GM21576 (cell line): ENCODE results near the gene SNCAIP.
A peak's percentile ranks its signal among the peaks of the same experiment; 100 is the strongest.
"Not testable (repeated sequence)": the region's sequence is repeated elsewhere in the genome, so short reads cannot be mapped to it uniquely, and the experiment has no call there.

Experiments
- ATAC-seq: cut with Tn5 transposase; IDR thresholded peaks from one replicate; pipeline ENCODE4 v1.9.1; 2021; ENCODE audit warnings: mild to moderate bottlenecking, moderate library complexity; ENCODE audit not compliant: unreplicated experiment

SNCAIP gene

DNA sequence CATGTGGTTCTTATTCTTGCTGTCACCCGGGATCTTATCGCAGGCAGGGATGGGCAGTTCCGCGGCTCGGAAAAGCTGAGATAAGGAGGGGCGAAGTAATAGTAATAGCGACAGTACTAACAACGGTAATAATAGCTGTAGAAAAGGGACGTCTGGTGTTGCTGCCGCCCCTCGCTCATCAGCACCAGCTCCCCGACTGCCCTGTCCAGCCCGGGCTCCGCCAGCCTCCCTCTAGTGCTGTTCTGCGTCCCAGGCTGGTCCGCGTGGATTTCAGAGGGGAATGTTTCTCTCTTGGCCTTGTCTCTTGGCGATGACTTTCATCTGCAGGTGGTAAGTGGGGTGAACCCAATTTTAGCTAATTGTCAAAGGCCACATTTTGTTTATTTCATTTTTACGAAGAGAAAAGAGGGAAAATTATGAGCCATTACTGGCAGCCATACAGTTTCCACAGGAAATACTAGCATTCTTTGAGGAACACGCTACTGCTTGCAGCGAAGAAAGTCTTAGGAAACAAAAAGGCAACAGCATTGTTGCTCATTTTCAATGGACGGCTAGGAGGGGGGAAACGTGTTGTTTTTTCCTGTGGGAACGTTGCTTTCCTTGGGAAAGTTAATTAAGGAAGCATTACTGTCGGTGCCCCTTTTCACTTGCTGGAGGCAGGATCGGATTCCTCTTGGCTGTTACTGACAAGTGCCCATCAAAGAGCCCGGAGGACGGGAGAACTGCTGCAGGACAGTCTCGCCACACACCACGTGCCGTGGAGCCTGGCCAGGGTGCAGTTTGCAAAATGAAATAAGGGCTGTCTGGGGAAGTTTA is 762 bp downstream of the SNCAIP start:
- ATAC-seq: peak; percentile 18

- ATAC-seq: no peak
These were observed 2.0 kb downstream of the SNCAIP start for GRCh38 chr5:122314036-122314435.

DNA sequence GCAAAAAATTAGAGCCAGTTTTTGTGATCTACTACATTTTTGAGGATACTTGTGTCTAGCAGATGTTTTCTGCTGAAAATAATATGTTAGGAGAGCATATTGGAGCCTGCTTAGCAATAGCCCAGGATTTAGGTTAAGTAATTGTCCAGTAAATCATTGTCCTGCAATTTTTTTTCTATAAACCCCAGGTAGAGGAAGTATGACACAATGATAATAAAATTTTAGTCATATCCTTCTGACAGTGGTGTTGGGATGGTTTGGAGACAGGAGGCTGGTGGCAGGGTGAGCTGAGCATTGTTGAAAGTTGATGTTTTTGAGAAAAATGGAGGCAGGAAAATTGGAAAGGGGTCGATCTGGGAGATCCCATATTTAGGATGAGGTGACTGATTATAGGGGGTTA is 3.5 kb downstream of the SNCAIP start:
- no peak for ATAC-seq

DNA sequence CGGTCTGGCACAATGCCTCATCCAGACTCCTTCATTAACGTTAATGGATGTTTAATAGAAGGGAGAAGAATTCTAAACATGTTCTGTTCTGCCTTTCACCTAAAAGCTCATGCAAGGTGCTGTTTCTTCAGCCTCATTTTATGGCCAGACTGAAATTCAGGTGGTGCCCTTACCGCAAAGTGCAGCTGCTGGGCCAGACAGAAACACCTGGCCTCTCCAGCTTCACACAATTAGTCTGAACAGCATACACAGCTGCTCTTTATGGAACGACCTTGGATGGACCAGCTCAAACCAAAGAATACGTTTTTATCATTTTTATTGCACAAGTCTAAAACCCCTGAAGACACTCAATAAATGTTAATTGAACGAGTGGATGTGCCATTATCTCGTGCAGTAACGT is 4.6 kb downstream of the SNCAIP start:
- ATAC-seq: no peak

DNA sequence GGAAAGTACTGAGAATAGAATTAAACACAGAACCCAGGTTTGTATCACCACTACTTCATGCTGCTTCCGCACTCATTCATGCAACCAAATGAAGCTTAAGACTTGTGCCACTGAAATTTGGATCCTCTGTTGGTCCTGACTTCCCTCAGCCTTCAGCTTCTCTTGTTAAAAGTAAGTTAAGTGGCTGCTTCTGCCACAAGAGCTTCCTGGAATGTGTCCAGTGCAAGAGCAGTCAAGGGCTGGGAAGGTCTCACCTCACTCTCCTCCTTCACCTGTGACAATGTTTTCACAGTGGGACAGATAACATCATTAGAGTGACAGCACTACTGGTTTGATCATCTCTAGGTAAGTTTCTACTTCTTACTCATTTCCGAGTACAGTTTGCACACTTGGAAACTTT is 7.9 kb downstream of the SNCAIP start:
- ATAC-seq: no peak

- no peak for ATAC-seq
These were observed 9.9 kb downstream of the SNCAIP start for GRCh38 chr5:122321921-122322320.

- no peak for ATAC-seq
These were observed 10.9 kb downstream of the SNCAIP start for GRCh38 chr5:122322801-122323548.

GRCh38 chr5:122323738-122324137 is 11.7 kb downstream of the SNCAIP start:
- no peak for ATAC-seq

DNA sequence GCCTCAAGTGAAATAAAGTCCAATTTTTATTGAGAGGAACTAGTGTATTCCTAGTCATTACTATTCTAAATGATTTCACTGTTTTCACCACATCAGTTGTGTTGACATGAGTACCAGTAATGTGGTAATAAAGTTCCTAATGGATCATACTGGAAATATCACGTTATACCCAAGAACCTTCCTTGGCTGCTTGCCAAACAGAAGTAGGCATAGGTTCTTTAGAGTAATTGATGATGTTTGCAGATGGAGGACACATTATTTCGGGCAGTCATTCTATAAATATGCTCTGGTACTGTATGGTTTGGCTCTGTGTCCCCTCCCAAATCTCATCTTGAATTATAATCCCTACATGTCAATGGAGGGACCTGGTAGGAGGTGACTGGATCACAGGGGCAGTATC is 15.1 kb downstream of the SNCAIP start:
- ATAC-seq: no peak

DNA sequence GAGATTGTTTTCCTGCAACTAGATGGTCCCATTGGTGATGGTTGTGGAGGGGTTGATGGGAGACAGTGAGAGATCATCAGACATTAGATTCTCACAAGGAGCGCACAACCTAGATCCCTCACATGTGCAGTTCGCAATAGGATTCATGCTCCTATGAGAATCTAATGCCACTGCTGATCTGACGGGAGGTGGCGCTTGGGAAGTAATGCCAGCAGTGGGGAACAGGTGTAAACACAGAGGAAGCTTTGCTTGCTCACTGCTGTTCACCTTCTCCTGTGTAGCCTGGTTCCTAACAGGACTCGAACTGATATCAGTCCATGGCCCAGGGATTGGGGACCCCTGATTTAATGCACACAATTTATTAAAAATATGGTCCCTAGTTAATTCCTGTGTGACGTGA is 18.8 kb downstream of the SNCAIP start:
- no peak for ATAC-seq

DNA sequence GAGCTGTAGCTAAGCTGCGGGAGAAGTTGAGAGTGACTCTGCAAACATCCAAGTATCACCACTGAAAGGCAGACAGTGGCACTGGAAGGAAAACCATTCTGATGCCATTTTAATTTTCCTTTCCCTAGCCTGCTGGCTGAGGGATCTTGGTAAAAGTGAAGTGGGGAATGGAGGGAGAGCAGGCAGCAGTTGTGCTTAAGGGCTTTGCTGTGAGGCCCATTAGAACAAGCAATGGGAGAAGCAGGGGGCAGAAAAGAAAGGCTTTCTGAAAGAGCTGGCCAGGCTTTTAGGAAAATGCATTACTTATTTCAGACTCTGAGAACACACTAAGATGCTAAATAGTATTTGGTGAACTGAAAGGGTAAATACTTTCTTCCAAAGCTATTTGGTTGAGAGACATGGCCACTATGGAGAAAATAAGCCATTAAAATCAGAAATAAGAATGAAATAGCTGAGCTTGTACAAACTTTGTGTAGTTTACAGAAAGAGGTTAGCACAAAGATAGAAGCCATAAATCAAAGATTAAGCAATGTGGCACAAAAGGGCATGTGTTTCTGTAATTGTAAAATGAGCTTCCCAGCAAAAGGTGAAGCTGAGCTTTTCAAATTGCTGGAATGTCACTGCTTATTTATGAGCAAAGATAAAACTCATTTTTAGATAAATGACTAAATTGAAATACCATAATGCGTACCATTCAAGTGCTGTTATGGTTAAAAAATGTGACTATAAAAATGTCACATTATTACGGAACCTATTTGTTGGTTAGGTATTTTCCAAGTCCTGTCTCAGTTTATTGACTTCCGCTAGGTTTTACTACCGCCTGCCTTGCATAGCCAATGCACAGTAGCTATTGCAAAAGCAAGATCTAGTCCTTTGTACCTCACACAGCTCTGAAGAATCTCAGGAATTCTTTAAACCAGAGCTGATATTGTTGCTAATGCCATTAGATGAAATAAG is 20.8 kb downstream of the SNCAIP start:
- no peak for ATAC-seq

DNA sequence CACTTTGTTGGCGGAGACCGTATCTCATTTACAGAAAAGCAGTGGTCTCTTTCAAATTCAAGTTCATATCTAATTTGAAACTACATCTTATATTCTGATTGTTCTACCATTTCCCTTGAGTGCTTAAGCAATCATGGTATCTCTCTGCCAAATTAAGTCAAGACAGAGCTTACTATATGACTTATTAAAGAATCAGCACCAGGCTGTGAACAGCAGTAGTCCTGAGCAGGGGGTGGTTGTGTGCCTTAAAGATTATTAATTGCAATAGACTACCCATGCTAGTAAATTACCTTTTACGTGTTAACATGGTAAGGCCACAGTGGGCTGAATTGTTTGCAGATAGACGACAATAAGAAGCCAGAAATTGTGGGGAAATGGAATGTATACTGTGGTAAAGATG is 21.5 kb downstream of the SNCAIP start:
- ATAC-seq: no peak

- ATAC-seq: no peak
These were observed 27.6 kb downstream of the SNCAIP start for GRCh38 chr5:122339591-122339990.

- no peak for ATAC-seq
These were observed 29.1 kb downstream of the SNCAIP start for GRCh38 chr5:122341087-122341486.

DNA sequence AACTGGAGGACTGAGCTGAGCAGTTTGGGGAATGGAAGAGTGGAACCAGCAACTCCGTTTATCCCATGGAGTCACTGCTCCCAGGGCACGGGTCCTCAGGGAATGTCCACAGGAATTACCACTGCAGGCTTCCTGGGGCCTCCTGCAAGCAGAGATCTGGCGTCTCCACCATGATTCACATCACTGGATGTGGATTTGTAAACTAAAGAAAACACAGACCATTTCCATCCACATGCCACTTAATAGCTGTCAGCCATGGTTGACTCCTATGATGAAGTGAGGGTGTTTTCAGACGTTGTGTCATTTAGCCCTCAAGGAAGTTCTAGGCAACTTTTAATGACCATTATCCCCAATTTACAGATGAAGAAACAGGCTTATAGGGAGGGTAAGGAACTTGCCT is 30.2 kb downstream of the SNCAIP start:
- ATAC-seq: no peak

DNA sequence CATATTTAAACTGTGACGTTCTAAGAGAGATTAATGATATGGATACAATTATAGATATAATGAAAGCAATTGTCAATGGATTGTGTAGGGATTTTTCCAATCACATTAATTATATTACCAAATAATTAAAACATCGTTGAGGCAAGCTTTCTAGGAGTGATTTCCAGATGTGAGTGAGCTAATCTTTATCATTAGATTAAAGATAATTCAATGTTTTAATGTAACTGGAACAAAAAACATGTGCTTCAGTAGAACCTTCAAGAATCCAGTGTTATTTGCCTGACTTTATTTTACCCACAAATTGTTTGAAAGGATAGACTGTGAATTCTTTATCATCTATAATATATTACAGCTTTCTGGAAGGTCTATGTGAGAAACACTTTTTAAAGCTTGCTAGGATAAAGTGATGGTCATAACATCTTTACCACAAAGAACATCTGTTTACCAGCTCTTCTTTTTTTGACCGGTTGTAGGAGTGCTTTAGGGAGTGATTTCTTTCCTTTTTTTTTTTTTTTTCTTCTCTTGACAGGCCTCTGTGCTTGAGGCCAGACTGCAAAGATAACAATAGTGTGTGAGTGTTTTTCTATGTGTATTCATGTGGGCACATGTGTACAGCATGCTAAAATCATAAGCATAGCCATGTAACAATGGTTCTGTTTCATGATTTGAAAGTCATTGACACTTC is 35.0 kb downstream of the SNCAIP start:
- ATAC-seq: no peak

DNA sequence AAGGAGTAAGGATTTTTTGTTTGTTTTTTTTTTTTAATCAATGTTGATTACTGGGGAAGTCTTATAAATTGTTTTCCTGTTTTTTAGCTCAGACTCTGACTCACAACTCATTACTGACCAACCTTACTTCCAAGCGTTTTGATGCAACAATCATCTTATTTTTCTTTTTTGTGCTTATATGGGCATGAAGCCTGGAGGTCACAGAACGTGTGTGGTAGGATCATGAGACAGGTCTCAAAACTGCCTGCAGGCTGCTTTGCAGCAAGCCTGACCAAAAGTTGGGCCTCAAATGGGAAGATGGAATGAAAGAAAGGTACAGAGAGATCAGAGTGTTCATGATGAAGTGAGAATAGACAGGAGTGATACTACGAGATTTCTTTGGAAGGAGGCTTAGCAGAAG is 38.5 kb downstream of the SNCAIP start:
- no peak for ATAC-seq

GRCh38 chr5:122351416-122352157 is 39.5 kb downstream of the SNCAIP start:
- no peak for ATAC-seq

- no peak for ATAC-seq
These were observed 40.3 kb downstream of the SNCAIP start for GRCh38 chr5:122352331-122352730.

DNA sequence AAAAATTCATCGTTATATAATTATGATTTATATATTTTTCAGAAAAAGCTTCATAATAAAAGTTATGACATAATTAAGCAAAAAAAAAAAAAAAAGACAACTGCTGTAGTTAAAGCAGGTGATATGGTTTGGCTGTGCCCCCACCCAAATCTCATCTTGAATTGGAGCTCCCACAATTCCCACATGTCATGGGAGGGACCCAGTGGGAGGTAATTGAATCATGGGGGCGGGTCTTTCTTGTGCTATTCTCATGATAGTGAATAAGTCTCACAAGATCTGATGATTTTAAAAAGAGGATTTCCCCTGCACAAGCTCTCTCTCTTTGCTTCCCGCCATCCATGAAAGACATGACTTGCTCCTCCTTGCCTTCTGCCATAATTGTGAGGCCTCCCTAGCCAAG is 41.3 kb downstream of the SNCAIP start:
- ATAC-seq: not testable (repeated sequence)
